GM13976 (cell line): Measurements from ENCODE around the gene ANKRD9.
A peak's percentile ranks its signal among the peaks of the same experiment; 100 is the strongest.

Experiments used
- DNase-seq: peaks from one replicate; pipeline ENCODE4 v3.0.0; 2012; ENCODE audit warnings: low spot score
- in situ Hi-C: fragments of 300-500 bp; cut with MboI; formaldehyde crosslinking; loops from one replicate; pipeline ENCODE4 v1.12.0; 2022; ENCODE audit warnings: low sequenced_read_pairs, mixed read lengths, inconsistent platforms; ENCODE audit not compliant: unreplicated experiment
- TF ChIP-seq, protein P1 (sequence below): IDR thresholded peaks from 2 replicates; pipeline ENCODE4 v1.5.1; 2012; ENCODE audit warnings: borderline replicate concordance, mild to moderate bottlenecking; ENCODE audit not compliant: insufficient read depth; ENCODE audit errors: extremely low read depth, missing control alignments, control extremely low read depth

The ANKRD9 gene

GRCh38 chr14:102516531-102517391, 7.2 kb upstream of the ANKRD9 start:
- in situ Hi-C loops, result no loop called here
- TF ChIP-seq, protein P1, sequence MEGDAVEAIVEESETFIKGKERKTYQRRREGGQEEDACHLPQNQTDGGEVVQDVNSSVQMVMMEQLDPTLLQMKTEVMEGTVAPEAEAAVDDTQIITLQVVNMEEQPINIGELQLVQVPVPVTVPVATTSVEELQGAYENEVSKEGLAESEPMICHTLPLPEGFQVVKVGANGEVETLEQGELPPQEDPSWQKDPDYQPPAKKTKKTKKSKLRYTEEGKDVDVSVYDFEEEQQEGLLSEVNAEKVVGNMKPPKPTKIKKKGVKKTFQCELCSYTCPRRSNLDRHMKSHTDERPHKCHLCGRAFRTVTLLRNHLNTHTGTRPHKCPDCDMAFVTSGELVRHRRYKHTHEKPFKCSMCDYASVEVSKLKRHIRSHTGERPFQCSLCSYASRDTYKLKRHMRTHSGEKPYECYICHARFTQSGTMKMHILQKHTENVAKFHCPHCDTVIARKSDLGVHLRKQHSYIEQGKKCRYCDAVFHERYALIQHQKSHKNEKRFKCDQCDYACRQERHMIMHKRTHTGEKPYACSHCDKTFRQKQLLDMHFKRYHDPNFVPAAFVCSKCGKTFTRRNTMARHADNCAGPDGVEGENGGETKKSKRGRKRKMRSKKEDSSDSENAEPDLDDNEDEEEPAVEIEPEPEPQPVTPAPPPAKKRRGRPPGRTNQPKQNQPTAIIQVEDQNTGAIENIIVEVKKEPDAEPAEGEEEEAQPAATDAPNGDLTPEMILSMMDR, result peak; percentile 96
- peak; percentile 88 for DNase-seq

DNA sequence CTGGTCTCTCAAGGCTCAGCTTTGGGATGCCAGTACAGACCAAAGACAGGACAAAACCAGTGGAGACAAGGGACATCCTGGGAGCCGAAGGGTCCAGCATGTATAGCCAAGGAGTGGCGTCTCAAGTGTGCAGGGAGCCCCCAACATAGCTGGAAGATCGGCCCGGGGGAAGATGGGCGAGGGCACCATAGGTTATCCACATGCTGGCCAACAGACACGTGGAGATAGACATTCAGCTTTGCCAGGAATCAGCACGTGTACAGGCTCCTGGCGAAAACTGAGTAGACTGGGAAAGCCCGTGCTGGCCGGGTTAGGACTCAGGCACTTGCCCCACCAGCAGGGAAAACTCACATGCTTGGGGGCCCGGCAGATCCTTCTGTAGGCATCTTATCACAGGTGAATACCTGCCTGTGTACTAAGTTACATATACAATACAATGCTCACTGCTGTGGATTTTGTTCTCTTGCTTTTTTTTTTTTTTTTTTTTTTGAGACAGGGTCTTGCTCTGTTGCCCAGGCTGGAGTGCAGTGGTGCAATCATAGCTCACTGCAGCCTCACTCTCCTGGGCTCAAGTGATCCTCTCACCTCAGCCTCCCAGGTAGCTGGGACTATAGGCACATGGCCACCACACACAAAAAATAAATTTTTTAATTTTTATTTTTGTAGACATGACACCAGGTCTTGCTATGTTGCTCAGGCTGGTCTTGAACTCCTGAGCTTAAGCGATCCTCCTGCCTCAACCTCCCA, 5.6 kb upstream of the ANKRD9 start:
- in situ Hi-C loops, result no loop called here
- TF ChIP-seq, protein P1, result no peak
- DNase-seq, result no peak

DNA sequence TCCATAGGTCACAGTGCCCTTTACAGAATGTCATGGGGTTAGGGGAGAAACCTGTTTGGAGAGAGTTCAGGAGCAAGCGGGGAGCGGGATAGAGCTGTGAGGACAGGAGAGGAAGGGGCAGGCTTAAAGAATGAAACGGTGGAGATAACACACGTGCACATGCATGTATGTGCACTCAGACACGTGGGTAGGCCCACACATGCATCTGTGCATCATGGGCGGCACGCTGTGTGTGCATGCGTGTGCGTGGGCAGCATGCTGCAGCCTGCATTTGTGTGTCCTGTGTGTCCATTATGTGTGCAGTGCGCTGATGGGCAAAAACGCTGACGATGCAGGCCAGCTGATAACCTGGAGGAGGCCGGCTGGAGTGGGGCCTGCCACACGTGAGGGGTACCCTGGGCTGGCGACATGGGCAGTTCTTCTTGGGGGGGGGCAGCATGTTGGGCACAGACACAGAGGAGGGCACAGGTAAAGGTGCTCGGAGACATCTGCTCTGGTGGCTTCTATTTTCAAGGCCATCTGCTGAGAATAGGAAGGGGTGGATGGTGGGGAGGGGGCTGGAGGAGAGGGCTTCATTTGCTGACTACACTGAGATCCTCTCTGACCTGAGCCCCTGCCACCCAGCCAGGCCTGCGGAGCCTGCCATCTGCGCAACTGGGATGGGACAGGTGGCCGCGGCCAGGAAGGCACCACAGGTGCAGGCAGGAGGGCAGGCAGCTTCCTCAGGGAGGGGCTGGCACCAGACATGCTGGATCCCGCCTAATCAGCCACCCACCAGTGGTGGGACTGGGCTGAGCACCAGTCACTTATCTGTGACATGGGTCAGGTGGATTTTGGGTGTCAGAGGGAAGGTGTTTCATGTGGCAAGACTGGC, 4.6 kb upstream of the ANKRD9 start:
- in situ Hi-C loops, result no loop called here
- TF ChIP-seq, protein P1, result no peak

GRCh38 chr14:102512793-102513300, 3.3 kb upstream of the ANKRD9 start:
- in situ Hi-C loops, result no loop called here
- TF ChIP-seq, protein P1, result no peak
- DNase-seq, result no peak

More for the DNA sequence above, 4.6 kb upstream of the ANKRD9 start:
- DNase-seq, result no peak

DNA sequence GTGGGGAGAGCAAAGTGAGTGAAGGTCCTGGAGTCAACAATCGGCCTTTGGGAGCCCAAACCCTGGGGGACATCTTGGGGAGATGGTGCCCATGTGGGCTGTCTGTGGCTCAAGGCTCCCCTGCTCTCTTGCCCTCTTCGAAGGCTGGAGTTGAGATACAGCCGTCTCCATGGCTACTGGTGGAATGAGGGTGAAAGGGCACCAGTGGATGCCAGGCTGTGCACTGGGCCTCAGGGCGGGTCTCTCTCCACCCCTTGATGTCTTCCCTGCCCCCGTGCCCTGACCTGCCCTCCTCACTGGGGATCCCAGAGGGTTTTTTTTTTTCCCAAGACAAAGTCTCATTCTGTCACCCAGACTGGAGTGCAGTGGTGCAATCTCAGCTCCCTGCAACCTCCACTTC, 2.0 kb upstream of the ANKRD9 start:
- no peak for DNase-seq
- TF ChIP-seq, protein P1, result no peak
- in situ Hi-C loops, result no loop called here
